LHCN-M2 (cell line): Measurements from ENCODE around the gene PSTPIP2. TPM values are rescaled to one million over a fixed set of nuclear protein-coding genes. Genes with fewer than 3 reads are reported as not detected.
"Not testable (repeated sequence)": the region's sequence is repeated elsewhere in the genome, so short reads cannot be mapped to it uniquely, and the experiment has no call there.

Experiments used
- DNase-seq: peaks from one replicate; pipeline ENCODE4 v3.0.0-alpha.2; 2012; ENCODE audit warnings: low read depth
- total RNA-seq: library from RNA; depleted of rRNA; stranded (reverse); fragments of >200 nt; gene quantifications from 2 replicates; pipeline ENCODE4 v1.2.3, GENCODE V29; 2014

The PSTPIP2 gene
- total RNA-seq, 1 experiment from 2014 or later: 8.7 TPM

DNA sequence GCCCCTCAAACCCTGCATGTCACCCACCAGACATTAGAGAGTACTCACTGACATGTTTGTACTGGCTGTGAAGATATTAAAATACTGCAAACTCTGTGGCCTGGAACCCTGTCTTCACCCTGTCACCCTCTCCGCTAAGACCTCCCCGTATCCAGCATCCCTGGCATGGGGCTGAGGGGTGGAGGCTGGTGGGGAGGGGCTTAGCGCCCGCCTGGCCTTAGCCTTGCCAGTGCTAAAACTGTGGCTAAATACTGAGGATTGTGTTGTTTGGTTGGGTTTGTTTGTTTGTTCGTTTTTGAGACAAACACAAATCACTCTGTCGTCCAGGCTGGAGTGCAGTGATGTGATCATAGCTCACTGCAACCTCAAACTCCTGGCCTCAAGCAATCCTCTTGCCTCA, 1.8 kb downstream of the PSTPIP2 start:
- no peak for DNase-seq

DNA sequence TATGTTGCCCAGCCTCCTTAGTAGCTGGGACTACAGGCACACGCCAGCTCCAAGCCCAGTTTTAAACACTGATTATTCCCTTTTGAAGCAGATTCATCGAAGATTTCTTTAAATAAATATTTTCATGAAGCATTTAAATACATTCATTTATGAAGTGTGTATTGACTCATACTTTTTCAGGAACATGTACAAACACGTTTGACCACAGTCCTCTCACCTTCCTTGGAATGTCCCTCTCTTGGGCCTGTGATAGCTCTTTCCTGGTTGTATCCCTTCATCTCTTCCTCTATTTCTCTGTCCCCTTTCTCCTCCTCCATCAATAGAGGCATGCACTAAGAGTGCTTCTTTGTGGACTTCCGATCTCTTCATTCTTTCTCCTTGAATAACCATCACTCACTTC, 2.5 kb downstream of the PSTPIP2 start:
- DNase-seq: peak; percentile 45

DNA sequence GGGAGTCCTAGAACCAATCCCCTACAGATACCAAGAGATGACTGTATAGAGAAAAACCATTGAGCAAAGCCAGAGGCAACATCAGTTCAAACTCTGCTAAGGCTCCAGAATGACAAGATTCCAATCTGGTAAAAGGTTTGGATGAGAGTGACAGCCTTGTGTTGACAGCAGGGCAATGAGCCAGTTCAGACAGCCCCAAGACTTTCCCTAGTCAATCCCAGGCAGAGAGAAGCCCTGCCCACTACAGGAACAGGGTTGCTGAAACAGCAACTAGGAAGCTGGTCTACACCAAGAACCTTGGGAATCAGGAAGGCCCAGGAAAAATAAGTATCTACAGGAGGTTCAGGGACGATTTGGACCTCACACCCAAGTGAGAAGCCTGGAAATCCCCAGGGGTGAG, 3.3 kb downstream of the PSTPIP2 start:
- no peak for DNase-seq

DNA sequence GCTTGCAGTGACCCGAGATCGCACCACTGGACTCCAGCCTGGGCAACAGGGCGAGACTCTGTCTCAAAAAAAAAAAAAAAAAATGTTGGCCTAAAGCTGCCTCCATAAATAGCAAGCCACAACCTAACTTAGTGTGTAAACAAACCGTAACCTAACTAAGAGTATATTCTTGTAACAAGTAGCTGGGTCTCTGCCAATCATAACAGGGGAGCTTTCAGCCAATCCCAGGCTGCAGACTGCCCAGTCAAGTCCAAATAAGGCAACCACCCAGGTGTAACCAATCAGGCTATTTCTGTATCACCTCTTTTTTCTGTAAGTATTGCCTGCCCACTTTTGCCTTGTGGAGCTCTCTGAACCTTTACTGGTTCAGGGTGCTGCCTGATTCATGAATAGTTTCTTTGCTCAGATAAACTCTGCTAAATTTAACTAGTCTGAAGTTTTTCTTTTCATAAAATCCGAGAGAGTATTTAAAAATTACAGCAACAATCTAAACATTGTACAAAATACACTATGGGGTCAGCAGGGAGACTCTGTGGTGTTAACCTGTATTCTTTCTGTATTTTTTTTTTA, 4.5 kb downstream of the PSTPIP2 start:
- peak; percentile 38 for DNase-seq

DNA sequence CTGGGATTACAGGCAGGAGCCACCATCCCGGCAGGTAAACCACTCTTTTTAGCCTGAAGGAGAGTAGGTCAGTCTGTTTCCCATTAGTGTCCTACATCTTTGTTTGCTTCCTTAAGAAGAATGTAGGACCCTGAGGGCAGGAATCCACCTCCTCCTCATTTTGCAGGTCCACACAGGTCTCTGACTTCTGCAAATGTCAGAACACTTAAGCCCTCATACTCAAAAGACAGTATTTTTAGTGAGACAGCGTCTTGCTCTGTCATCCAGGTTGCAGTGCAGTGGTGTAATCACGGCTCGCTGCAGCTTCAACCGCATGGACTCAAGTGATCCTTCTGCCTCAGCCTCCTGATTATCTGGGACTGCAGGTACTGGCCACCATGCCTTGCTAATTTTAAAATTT, 9.3 kb downstream of the PSTPIP2 start:
- no peak for DNase-seq

DNA sequence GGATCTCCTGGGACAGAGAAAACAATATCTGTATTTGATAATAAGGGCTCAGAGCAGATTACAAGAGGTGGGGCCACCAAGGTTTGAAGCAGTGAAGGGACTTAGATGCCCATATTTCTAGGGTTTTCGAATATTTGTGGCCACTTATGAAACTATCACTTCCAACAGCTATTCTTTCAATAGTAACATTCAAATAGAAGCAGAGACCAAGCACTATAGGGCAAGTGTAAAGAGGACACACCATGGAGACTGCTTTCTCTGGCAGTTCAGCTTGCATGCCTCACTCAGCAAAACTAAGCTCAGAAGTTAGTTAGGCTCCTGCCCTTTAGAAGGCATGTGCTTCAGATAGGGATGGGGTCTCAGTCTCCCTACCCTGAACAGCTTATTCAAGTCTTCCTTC, 10.3 kb downstream of the PSTPIP2 start:
- no peak for DNase-seq

DNA sequence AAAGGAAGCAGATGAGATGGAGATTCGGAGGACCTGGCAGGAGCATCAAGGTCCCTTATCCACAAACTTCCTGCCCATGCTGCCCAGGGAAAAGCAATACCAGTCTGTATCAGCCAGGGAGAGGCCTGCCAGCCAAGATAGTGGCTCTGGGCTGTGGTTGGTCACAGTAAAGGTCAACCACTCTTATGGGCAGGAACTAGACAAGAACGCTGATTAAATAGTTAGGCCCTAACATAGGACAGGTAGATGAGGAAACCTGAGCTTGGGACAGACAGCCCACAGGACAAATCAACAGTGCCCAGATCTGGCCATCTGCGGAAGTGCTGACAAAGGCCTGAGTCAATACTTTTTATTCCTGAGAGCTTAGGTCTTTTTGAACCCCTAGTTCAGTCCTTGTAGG, 10.7 kb downstream of the PSTPIP2 start:
- DNase-seq: no peak

DNA sequence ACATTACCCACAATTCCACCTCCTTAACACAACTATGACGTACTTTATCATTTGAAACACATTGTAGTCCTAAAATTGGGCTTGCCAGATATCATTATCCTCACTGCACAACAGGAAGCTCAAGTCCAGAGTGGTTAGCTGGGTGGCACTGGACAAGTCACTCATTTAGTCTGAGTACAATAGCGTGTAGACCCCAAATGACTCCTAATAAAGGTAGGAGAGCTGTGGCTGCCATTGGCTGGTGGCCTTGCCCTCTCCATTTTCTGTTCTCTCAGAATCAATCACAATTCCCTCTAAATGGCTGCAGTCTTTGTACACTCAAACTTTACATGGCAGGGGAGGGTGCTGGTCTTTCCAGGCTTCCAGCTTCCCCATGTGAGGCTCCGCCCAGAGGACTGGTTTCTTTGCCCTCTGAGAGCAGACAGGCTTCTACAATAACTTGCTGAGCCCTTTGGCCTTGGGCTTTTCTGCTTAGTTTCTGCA, 11.7 kb downstream of the PSTPIP2 start:
- no peak for DNase-seq

DNA sequence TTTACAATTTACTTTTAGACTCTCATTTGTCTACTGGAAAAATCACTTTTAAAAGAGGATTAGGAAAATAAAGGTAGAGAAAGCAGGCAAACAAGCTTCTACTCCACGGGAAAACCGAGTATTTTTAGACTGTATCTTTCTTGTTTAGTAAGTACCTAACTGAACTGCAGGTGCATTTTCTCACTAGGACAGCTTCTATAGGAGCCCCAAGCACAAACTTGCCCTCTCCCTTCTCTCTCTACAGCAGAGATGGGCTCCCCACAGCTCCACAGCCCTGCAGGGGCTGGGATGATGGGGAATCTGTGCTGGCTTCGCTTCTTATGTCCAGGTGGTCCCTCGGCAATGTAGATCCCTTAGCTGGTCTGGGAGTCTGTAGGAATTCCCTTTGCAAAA, 16.2 kb downstream of the PSTPIP2 start:
- DNase-seq: no peak

DNA sequence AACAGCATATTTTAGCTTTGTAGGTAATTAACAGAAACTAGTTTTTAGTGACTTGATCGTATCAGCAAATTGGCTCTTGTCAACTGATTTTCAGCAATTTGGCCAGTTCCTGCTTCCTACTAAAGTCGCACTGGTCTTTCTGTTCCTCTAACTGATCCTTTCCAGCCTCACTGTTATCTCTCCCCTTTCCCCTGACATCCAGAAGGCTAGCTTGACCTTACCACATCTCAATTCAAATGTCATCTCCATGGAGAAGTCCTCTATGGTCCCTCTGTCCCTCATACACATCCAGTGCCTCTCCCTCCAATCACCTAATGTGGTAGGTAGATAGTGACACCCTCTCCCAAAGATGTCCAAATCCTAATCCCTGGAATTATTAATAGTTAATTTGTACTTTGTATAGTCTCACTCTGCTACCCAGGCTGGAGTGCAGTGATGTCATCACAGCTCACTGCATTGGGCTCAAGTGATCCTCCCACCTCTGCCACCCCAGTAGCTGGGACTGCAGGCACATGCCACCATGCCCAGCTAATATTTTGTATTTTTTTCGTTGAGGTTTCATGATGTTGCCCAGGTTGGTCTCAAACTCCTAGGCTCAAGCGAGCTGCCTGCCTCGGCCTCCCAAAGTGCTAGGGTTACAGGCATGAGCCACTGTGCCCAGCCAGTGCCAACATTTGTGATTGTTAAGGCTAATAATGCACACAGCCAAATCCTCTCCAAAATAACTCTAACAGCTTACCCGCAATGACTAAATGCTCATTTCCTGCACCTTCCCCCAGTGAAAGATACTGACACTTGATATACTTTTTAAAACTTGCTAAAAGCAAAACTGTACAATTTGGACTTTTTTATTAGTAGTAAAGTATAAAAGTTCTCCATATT, 16.9 kb downstream of the PSTPIP2 start:
- no peak for DNase-seq

DNA sequence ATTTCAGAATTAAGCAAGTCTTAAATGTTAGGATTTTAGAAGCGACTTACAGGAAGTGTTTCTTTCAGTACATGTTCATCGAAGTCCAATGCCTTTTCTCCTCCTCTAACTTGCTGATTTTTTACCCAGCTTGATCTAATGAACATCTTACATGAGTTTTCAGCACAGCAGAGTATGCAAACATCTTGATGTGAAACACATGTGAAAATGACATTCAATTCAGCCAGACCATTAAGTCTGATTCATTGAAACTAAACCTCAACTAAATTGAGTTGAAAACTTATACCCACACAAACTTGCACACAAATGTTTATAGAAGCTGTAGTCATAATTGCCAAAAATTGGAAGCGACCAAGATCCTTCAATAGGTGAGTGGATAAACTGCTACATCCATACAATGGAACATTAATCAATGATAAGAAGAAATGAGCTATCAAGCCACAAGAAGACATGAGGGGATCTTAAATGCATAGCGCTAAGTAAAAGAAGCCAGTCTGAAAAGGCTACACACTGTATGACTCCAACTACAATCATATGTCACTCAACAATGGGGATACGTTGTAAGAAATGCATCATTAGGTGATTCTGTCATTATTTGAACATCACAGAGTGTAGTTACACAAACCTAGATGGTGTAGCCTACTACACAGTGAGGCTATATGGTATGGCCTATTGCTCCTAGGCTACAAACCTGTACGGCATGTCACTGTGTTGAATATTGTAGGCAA, 18.5 kb downstream of the PSTPIP2 start:
- no peak for DNase-seq

DNA sequence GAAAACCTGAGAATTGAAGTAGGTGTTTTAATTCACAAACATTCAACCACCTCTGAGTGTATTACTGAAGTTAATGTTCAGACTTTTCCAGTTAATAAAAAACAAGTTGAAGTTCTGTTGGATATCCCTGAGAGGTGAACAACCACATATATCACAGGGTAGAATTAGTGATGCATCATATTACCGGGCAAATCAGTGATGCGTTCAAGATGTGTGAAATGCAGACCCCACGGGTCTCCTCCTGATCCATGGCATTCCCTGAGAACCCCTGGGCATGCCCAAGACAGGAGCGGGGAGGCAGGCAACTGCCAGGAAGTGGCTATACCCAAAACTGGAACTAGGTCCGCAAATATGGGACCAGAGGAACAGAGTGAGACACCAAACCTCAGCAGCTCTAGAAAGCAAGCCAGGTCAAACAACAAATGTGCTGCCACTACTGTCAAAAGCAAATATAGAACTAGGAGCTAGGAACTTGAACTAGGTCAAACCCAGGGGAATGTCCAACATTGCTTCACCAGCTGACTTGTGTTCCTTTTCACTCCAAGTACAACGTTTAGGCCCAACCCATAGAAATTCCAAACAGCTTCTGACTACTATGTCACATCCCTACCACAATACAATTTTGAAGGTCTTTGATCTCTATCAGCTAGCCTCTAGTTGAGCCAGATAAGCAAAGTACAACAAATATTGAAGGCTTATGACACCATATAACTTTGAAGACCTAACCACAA, 20.2 kb downstream of the PSTPIP2 start:
- peak; percentile 79 for DNase-seq

DNA sequence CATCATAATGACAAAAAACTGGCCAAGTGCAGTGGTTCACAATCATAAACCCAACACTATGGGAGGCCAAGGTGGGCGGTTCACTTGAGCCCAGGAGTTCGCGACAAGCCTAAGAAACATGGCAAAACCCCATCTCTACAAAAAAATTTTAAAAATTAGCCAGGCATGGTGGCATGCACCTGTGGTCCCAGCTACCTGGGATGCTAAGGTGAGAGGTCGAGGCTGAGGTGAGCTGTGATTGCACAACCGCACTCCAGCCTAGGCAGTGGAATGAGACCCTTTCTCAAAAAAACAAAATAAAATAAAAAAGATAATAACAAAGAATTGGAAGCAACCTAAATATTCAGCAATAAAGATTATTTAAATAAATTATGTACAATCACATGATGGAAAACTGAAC, 21.8 kb downstream of the PSTPIP2 start:
- no peak for DNase-seq

DNA sequence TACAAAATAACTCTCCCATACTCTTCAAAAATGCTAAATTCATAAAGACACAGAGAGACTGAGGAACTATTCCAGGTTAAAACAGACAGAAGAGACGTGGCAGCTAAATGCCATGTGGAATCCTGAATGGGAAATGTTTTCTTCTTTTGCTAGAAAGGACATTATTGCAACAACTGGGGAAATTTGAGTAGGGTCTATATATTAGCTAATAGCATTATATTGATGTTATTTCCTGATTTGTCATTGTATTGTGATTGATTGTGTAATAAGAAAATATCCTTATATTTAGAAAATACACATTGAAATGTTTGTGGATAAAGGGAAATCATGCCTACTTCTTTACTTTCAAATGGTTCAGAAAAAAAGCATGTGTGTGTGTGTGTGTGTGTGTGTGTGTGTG, 23.4 kb downstream of the PSTPIP2 start:
- DNase-seq: no peak

DNA sequence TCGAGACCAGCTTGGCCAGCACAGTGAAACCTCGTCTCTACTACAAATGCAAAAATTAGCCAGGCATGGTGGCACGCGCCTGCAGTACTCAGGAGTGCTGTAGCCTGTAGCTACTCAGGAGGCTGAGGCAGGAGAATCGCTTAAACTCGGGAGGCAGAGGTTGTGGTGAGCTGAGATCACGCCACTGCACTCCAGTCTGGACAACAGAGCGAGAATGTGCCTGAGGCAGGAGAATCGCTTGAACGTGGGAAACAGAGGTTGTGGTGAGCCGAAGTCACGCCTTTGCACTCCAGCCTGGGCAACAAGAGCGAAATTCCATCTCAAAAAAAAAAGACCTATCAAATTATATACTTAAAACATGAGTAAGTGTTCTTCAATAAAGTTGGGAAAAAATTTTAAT, 24.7 kb downstream of the PSTPIP2 start:
- DNase-seq: not testable (repeated sequence)

DNA sequence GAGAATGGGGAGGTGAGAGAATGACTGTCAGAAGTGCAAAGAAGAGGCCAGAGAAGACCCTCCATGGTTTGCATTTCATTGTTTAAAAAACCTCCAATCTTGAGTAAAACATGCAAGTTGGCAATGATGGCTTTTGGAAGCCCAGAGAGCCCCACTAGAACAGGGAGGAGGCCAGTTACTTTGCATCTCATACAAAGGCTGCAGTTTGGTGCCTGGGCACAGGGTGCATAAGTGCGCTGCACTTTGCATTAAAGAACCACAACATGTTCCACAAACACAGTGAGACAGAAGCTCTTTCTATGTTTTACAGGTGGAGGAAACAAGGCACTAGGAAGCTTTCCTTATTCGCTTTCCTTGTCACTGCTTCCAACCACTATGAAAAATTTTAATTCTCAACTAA, 25.4 kb downstream of the PSTPIP2 start:
- DNase-seq: no peak

DNA sequence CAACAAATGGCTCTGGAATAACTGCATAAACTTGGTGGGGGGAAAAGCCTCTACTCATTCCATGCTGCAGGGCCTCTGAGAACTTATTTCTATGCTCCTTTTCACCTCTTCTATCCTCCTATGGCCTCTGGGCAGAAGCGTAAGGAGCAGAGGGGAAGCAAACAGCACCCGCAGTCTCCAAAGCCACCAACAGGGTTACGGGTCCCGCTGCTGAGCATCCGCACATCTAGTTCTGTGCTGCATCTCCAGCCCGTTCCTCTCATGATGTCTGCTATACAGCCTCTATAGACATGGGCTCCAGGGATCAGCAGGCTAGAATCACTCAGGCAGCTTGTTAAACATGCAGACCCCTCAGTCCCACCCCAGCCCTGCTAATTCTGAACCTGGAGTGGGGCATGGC, 25.9 kb downstream of the PSTPIP2 start:
- no peak for DNase-seq

DNA sequence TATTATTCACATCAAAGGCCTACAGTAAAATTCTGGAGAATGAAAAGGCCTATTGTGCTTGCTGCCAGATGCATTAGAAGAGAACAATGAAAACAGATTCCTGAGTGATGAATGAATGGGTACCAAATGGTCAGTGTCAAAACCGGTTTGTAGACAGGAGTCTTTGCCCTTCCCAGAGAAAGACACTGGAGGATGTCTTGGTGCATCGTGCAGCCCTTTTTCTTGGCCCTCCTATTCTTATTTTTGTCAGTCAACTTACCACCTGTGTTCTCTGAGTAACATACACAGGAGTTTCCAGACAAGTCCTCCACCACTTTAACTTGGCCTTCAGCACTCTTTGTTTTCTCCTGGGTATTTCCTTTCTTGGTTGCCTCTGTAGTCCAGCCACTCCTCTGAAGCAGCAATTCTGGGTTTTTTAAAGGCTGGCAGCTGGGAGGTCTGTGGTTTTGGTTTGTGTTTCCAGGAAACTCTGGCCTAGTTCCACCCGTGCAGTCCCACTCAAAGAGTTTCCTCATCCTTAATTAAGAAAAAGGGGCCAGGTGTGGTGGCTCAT, 29.4 kb downstream of the PSTPIP2 start:
- peak; percentile 84 for DNase-seq

DNA sequence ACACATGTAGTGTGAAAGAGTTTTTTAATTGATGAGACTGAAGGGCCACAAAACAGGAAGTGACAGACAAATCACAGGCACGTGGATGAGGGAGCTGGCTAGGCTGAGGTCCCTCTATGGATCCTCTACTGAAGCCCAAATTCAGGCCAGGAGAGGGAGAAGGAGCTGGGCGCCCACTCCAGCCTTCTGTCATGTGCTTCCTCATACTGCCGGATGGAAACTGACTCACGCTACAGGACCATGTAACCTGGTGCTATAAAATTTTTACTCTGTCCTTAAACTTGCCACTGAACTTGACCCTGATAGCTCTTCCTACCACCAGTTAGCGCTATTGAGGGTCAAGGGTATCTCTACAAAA, 31.3 kb downstream of the PSTPIP2 start:
- no peak for DNase-seq

DNA sequence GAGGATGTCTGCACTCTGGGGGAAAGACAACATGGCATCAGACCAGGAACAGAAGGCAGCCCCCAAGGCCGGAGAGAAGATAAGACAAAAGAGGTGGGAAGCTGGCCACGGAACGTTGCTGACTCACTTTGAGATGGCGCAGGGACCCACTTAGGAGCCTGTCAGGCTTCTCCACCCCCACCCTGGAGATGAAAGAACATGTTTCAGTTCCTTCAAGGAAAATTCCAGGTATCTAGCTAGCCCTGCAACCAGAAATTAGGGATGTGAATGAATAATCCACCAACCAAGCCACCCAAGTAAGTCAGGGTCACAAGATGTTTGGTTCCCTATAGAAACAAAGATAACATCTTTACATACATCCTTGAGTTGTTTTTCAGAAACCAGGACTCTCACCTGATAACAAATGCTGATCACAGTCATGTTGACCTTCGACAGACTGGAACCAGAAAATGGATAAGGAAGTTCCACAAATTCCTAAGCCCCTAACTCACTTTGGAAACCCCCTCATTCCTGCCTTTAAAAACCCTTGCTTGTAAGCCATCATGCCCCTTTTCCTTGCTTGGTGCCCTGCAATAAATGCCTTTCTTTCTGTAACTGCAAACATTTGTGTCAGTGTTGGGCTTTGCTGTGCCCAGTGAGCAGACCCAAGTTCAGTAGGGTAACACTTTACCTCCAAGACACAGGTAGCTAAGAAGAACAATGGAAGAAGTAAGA, 31.9 kb downstream of the PSTPIP2 start:
- no peak for DNase-seq
